Upper lobe of left lung (tissue), 6 donors: Measurements from ENCODE around the gene HNRNPL. TPM values are rescaled to one million over a fixed set of nuclear protein-coding genes. Genes with fewer than 3 reads are reported as not detected.
"Not testable (repeated sequence)": the region's sequence is repeated elsewhere in the genome, so short reads cannot be mapped to it uniquely, and the experiment has no call there.

Source experiments
- ATAC-seq, 2 donors: fragments of 200-7000 bp; cut with Tn5 transposase; one replicate each; pipeline ENCODE4 v1.9.1; 2022; ENCODE audit warnings: mild to moderate bottlenecking in 2 of 2, moderate library complexity in 2 of 2; ENCODE audit not compliant: low FRiP score in 2 of 2
- DNase-seq, 2 donors: peaks; one replicate each; pipeline ENCODE4 v3.0.0-alpha.2; 2019 to 2020
- H3K27ac ChIP-seq, 4 donors: fragments of 200-600 bp; sonication (generic); one replicate each; pipeline ENCODE4 v1.5.1; 2016 to 2019
- H3K27me3 ChIP-seq, 4 donors: fragments of 200-600 bp; sonication (generic); one replicate each; pipeline ENCODE4 v1.5.1; 2017 to 2019
- H3K36me3 ChIP-seq, 4 donors: fragments of 200-600 bp; sonication (generic); one replicate each; pipeline ENCODE4 v1.5.1; 2016 to 2019
- H3K4me1 ChIP-seq, 4 donors: fragments of 200-600 bp; sonication (generic); one replicate each; pipeline ENCODE4 v1.5.1; 2018 to 2019
- H3K4me3 ChIP-seq, 4 donors: fragments of 200-600 bp; sonication (generic); one replicate each; pipeline ENCODE4 v1.5.1; 2017 to 2019; ENCODE audit warnings: mild to moderate bottlenecking in 2 of 4, moderate library complexity in 1 of 4
- H3K9me3 ChIP-seq, 4 donors: fragments of 200-600 bp; sonication (generic); one replicate each; pipeline ENCODE4 v1.5.1; 2018 to 2019
- CTCF ChIP-seq, 6 experiments: fragments of 450-650 bp in 4 of 6; fragments of 200-600 bp in 2 of 6; sonication (generic) in 2 of 6; IDR thresholded peaks; one replicate each; pipeline ENCODE4 v1.5.1; 2016 to 2019; ENCODE audit warnings: antibody characterized with exemption in 6 of 6
- EP300 ChIP-seq, 4 donors: sonication (generic); formaldehyde crosslinking; IDR thresholded peaks; one replicate each; pipeline ENCODE4 v1.5.1; 2017; ENCODE audit warnings: antibody characterized with exemption in 4 of 4, control low read depth in 2 of 4
- POLR2A ChIP-seq, 4 donors: fragments of 450-650 bp; IDR thresholded peaks; one replicate each; pipeline ENCODE4 v1.5.1; 2016 to 2017; ENCODE audit warnings: antibody characterized with exemption in 4 of 4, mild to moderate bottlenecking in 2 of 4
- POLR2AphosphoS5 ChIP-seq, 2 donors: sonication (generic); formaldehyde crosslinking; IDR thresholded peaks; one replicate each; pipeline ENCODE4 v1.5.1; 2017; ENCODE audit warnings: antibody characterized with exemption in 2 of 2
- WGBS, 2 donors: methylation state at CpG; one replicate each; pipeline ENCODE4 v1.1.5; 2017 to 2018; 5-methylcytosine and 5-hydroxymethylcytosine counted together
- total RNA-seq, 6 donors: library from RNA; depleted of rRNA in 4 of 6; stranded (reverse); fragments of >200 nt in 4 of 6; gene quantifications; one replicate each; pipeline versions ENCODE4 v1.1.0 to v1.2.1, GENCODE V29; 2016 to 2021
- donor health status: DM: no; HTN: no; CAD: no; lungs with moderate emphysema.
- donor health status: DM: no; HTN: yes; CAD: no; lungs with severe emphysema.

The HNRNPL gene
- total RNA-seq, 6 donors from 2014 or later = 156 to 274 (median 178) TPM

- Histone ChIP-seq H3K4me3 (no peak overlapping the region), H3K36me3 (no peaks in the 10 kb centered on the region), H3K27me3 (no peaks in the 10 kb centered on the region), H3K4me1 (peaks cover 3 to 8% (median 7%) of the 10 kb centered on the region in 4 donors), H3K9me3 (no peaks in the 10 kb centered on the region), H3K27ac (no peak overlapping the region)
- DNase-seq (no peak), ATAC-seq (no peak)
- WGBS, 2 donors = 71 to 75% methylated on average over 8 of the region's 8 CpGs
- no peak for TF ChIP-seq CTCF (IDR thresholded peaks at IDR 0.05)
- no peak for TF ChIP-seq EP300 (IDR thresholded peaks at IDR 0.05)
- TF ChIP-seq POLR2AphosphoS5 (IDR thresholded peaks at IDR 0.05) = no peak
- TF ChIP-seq POLR2A (IDR thresholded peaks at IDR 0.05) = no peak
Observed at GRCh38 chr19:38793177-38793576, 56.6 kb downstream of the HNRNPL start.

GRCh38 chr19:38792250-38793111 is 57.3 kb downstream of the HNRNPL start:
- H3K4me3 ChIP-seq = peak overlapping the region in 3 of 4 donors; percentile 23 to 41 (median 37)
- ATAC-seq = peak; percentile 19 to 70
- peak in 1 of 2 donors; percentile 90 for DNase-seq

GRCh38 chr19:38791451-38792064 is 58.2 kb downstream of the HNRNPL start:
- H3K27ac ChIP-seq, H3K4me1 ChIP-seq, H3K36me3 ChIP-seq, H3K9me3 ChIP-seq, DNase-seq, H3K27me3 ChIP-seq: not testable (repeated sequence)
- no CpG with 5 or more reads among the region's 40 CpGs for whole genome bisulfite sequencing, 2 donors
- peak overlapping the region in 1 of 4 donors; percentile 26 for H3K4me3 ChIP-seq
- peak; percentile 86 to 96 for ATAC-seq

More at GRCh38 chr19:38792250-38793111, 57.3 kb downstream of the HNRNPL start:
- Histone ChIP-seq H3K36me3 (no peaks in the 10 kb centered on the region), H3K27me3 (no peaks in the 10 kb centered on the region), H3K27ac (peak overlapping the region in 1 of 4 donors; percentile 35), H3K4me1 (peaks cover 3 to 8% (median 7%) of the 10 kb centered on the region in 4 donors), H3K9me3 (no peaks in the 10 kb centered on the region)
- WGBS, 2 donors = 30 to 40% methylated on average over 14 to 37 of the region's 71 CpGs
- TF ChIP-seq EP300 (IDR thresholded peaks at IDR 0.05) (no peak), CTCF (IDR thresholded peaks at IDR 0.05) (peak in 5 of 6 experiments; percentile 49 to 83 (median 64))

- 70 to 78% methylated on average over 2 to 15 of the region's 49 CpGs for WGBS, 2 donors
- not testable (repeated sequence) for H3K9me3 ChIP-seq, H3K27me3 ChIP-seq, ATAC-seq, H3K27ac ChIP-seq, DNase-seq, H3K36me3 ChIP-seq, H3K4me1 ChIP-seq
- H3K4me3 ChIP-seq = peak overlapping the region in 1 of 4 donors; percentile 26
Observed at GRCh38 chr19:38790507-38791403, 59.0 kb downstream of the HNRNPL start.

GRCh38 chr19:38788478-38789243 is 61.1 kb downstream of the HNRNPL start, which contains the start of gene LGALS7B:
TSS of gene LGALS7B (plus strand) at chr19:38789200. CDS start at chr19:38789227, 27 bp downstream.
- H3K9me3 ChIP-seq = no peaks in the 10 kb centered on the region
- H3K27ac ChIP-seq = no peak within 1 kb of the TSS
- no peak for DNase-seq
- no peak for ATAC-seq
- peaks cover 3 to 8% (median 7%) of the 10 kb centered on the region in 4 donors for H3K4me1 ChIP-seq
- H3K36me3 ChIP-seq = no peaks in the 10 kb centered on the region
- H3K27me3 ChIP-seq = no peaks in the 10 kb centered on the region
- WGBS, 2 donors = 67 to 80% methylated on average over 7 to 10 of the region's 17 CpGs
- no peak within 1 kb of the TSS for H3K4me3 ChIP-seq
- TF ChIP-seq CTCF (IDR thresholded peaks at IDR 0.05) = no peak
- TF ChIP-seq EP300 (IDR thresholded peaks at IDR 0.05) = no peak
- no peak for TF ChIP-seq POLR2A (IDR thresholded peaks at IDR 0.05)
- TF ChIP-seq POLR2AphosphoS5 (IDR thresholded peaks at IDR 0.05) = no peak
